Lower lobe of right lung (tissue), 2 donors: ENCODE results near the gene RTN4R. TPM values are rescaled to one million over a fixed set of nuclear protein-coding genes. Genes with fewer than 3 reads are reported as not detected.
"Not testable (repeated sequence)": the region's sequence is repeated elsewhere in the genome, so short reads cannot be mapped to it uniquely, and the experiment has no call there.

ENCODE experiments used
- ATAC-seq, 2 donors: fragments of 200-7000 bp; cut with Tn5 transposase; one replicate each; pipeline ENCODE4 v1.9.1; 2020 to 2022; ENCODE audit warnings: mild to moderate bottlenecking in 2 of 2, moderate library complexity in 2 of 2
- DNase-seq: peaks from one replicate; pipeline ENCODE4 v3.0.0-alpha.2; 2020
- H3K27ac ChIP-seq: fragments of 200-600 bp; one replicate; pipeline ENCODE4 v1.8.0; 2022
- H3K27me3 ChIP-seq: fragments of 200-600 bp; one replicate; pipeline ENCODE4 v1.8.0; 2022; ENCODE audit warnings: low read depth
- H3K36me3 ChIP-seq: fragments of 200-600 bp; one replicate; pipeline ENCODE4 v1.8.0; 2022; ENCODE audit warnings: mild to moderate bottlenecking
- H3K4me1 ChIP-seq: fragments of 200-600 bp; one replicate; pipeline ENCODE4 v1.8.0; 2022
- H3K4me3 ChIP-seq: fragments of 200-600 bp; one replicate; pipeline ENCODE4 v1.8.0; 2022; ENCODE audit warnings: mild to moderate bottlenecking
- H3K9me3 ChIP-seq: fragments of 200-600 bp; one replicate; pipeline ENCODE4 v1.8.0; 2022
- CTCF ChIP-seq: fragments of 200-600 bp; IDR thresholded peaks from one replicate; pipeline ENCODE4 v1.8.0; 2022; ENCODE audit warnings: antibody characterized with exemption, mild to moderate bottlenecking
- intact Hi-C: fragments of 100-400 bp; cut with DNase I; formaldehyde crosslinking; loops from one replicate; pipeline ENCODE4 v1.11.0; 2022
- total RNA-seq: library from RNA; stranded (reverse); fragmentation: NEBNext Ultra II Directional; extraction: Animal tissue kit (Norgen Biotek cat#: 25700); gene quantifications from one replicate; pipeline ENCODE4 v1.2.1, GENCODE V29; 2021
- donor health status: DM: no; HTN: yes; CAD: no; lungs with severe emphysema.

The RTN4R gene
- total RNA-seq, 1 donor from 2014 or later = 9.6 TPM

GRCh38 chr22:20281891-20282290 is 13.8 kb upstream of the RTN4R start:
- Histone ChIP-seq H3K9me3 (no peaks in the 10 kb centered on the region), H3K4me3 (no peak overlapping the region), H3K27ac (no peak overlapping the region), H3K36me3 (no peaks in the 10 kb centered on the region), H3K4me1 (no peaks in the 10 kb centered on the region), H3K27me3 (no peaks in the 10 kb centered on the region)
- DNase-seq (no peak), ATAC-seq (no peak)
- TF ChIP-seq CTCF = no peak
- intact Hi-C loops = loop anchor here (10.0 kb wide), 1 partner anchor 127 kb away; the partner anchor contains the start of gene CCDC188

GRCh38 chr22:20281473-20281872 is 13.4 kb upstream of the RTN4R start:
- not testable (repeated sequence) for ATAC-seq

GRCh38 chr22:20280866-20281265 is 12.7 kb upstream of the RTN4R start:
- no peaks in the 10 kb centered on the region for H3K27me3 ChIP-seq
- DNase-seq = no peak
- H3K4me1 ChIP-seq = no peaks in the 10 kb centered on the region
- TF ChIP-seq CTCF = no peak
- no peak overlapping the region for H3K4me3 ChIP-seq
- intact Hi-C loops = loop anchor here (10.0 kb wide), 1 partner anchor 126 kb away; the partner anchor contains the start of gene CCDC188
- H3K9me3 ChIP-seq = no peaks in the 10 kb centered on the region
- no peaks in the 10 kb centered on the region for H3K36me3 ChIP-seq
- ATAC-seq = no peak
- no peak overlapping the region for H3K27ac ChIP-seq

More at GRCh38 chr22:20281473-20281872, 13.4 kb upstream of the RTN4R start:
- intact Hi-C loops = loop anchor here (10.0 kb wide), 1 partner anchor 127 kb away; the partner anchor contains the start of gene CCDC188
- not testable (repeated sequence) for H3K9me3 ChIP-seq, H3K4me1 ChIP-seq, H3K4me3 ChIP-seq, DNase-seq, H3K36me3 ChIP-seq, H3K27me3 ChIP-seq, H3K27ac ChIP-seq

GRCh38 chr22:20280163-20280562 is 12.0 kb upstream of the RTN4R start:
- intact Hi-C loops = loop anchor here (10.0 kb wide), 1 partner anchor 125 kb away; the partner anchor contains the start of gene CCDC188
- H3K27ac ChIP-seq, H3K9me3 ChIP-seq, H3K27me3 ChIP-seq, H3K4me3 ChIP-seq, H3K4me1 ChIP-seq, ATAC-seq, H3K36me3 ChIP-seq, DNase-seq: not testable (repeated sequence)

- Histone ChIP-seq H3K27me3 (no peaks in the 10 kb centered on the region), H3K4me1 (no peaks in the 10 kb centered on the region), H3K36me3 (no peaks in the 10 kb centered on the region), H3K27ac (no peak overlapping the region), H3K9me3 (no peaks in the 10 kb centered on the region), H3K4me3 (no peak overlapping the region)
- no peak for DNase-seq
- TF ChIP-seq CTCF = no peak
- intact Hi-C loops = loop anchor here (10.0 kb wide), 1 partner anchor 125 kb away; the partner anchor contains the start of gene CCDC188
- ATAC-seq = no peak
Observed at GRCh38 chr22:20279662-20280134, 11.6 kb upstream of the RTN4R start.

GRCh38 chr22:20278726-20279490 is 10.8 kb upstream of the RTN4R start:
- H3K36me3 ChIP-seq, H3K9me3 ChIP-seq, intact Hi-C loops, ATAC-seq, H3K27me3 ChIP-seq, DNase-seq, H3K4me1 ChIP-seq, H3K4me3 ChIP-seq, H3K27ac ChIP-seq: not testable (repeated sequence)

- H3K4me1 ChIP-seq, ATAC-seq, H3K27ac ChIP-seq, H3K9me3 ChIP-seq, H3K27me3 ChIP-seq, H3K36me3 ChIP-seq, H3K4me3 ChIP-seq, intact Hi-C loops, DNase-seq: not testable (repeated sequence)
Observed at GRCh38 chr22:20277936-20278635, 10.0 kb upstream of the RTN4R start.
